Panc1 (cell line): ENCODE results near the gene ESAM. TPM values are rescaled to one million over a fixed set of nuclear protein-coding genes. Genes with fewer than 3 reads are reported as not detected.

Experiments
- ATAC-seq: fragments of 200-7000 bp; cut with Tn5 transposase; 2 replicates; pipeline ENCODE4 v1.9.1; 2020; ENCODE audit warnings: mild to moderate bottlenecking, moderate library complexity
- BruUV-seq: library from RNA; stranded (reverse); fragments of 400-500 nt; replicated peaks from 2 replicates; lab custom pipeline; 2021; lab: Mats Ljungman, UMichigan
- CTCF ChIA-PET: fragments of 300-600 bp; sonication (Branson Sonifier 250); formaldehyde crosslinking; loops from one replicate; lab custom pipeline; 2022; ENCODE audit warnings: antibody characterized with exemption; lab: Charles Lee
- POLR2A ChIA-PET: fragments of 300-600 bp; sonication (Branson Sonifier 250); formaldehyde crosslinking; loops from one replicate; lab custom pipeline; 2022; ENCODE audit warnings: antibody characterized with exemption; lab: Charles Lee
- DNase-seq: peaks from one replicate; pipeline ENCODE4 v3.0.0-alpha.2; 2010; ENCODE audit warnings: low read depth, low spot score
- H3K27ac ChIP-seq: 2 replicates; pipeline ENCODE4 v1.5.1; 2011; ENCODE audit warnings: mild to moderate bottlenecking, low read length, inconsistent platforms
- H3K27me3 ChIP-seq: fragments of 200-500 bp; sonication (Bioruptor generic); 2 replicates; pipeline ENCODE4 v1.6.0; 2014; ENCODE audit warnings: low read length, inconsistent platforms; ENCODE audit not compliant: control insufficient read depth, insufficient read depth
- H3K36me3 ChIP-seq: fragments of 200-500 bp; sonication (Bioruptor generic); 2 replicates; pipeline ENCODE4 v1.5.1; 2014; ENCODE audit warnings: inconsistent platforms, mild to moderate bottlenecking, low read length, moderate library complexity; ENCODE audit not compliant: control insufficient read depth, insufficient read depth
- H3K4me1 ChIP-seq: 2 replicates; pipeline ENCODE4 v1.5.1; 2011; ENCODE audit warnings: inconsistent platforms, mild to moderate bottlenecking, low read length, moderate library complexity; ENCODE audit not compliant: control insufficient read depth, insufficient read depth
- H3K4me3 ChIP-seq, 2 experiments: 2 replicates each; pipeline ENCODE4 v1.5.1; 2011 to 2012; ENCODE audit warnings: low read depth in 2 of 2, low read length in 2 of 2, mild to moderate bottlenecking in 2 of 2, inconsistent platforms in 1 of 2, moderate library complexity in 1 of 2
- H3K9me3 ChIP-seq: fragments of 200-500 bp; sonication (Bioruptor generic); 2 replicates; pipeline ENCODE4 v1.5.1; 2014; ENCODE audit warnings: low read depth, mild to moderate bottlenecking, inconsistent platforms, low read length, moderate library complexity; ENCODE audit not compliant: control insufficient read depth, insufficient read depth
- CTCF ChIP-seq: fragments of 450-650 bp; IDR thresholded peaks from 2 replicates; pipeline ENCODE4 v1.5.1; 2017; ENCODE audit warnings: mild to moderate bottlenecking
- POLR2AphosphoS5 ChIP-seq: IDR thresholded peaks from 2 replicates; pipeline ENCODE4 v1.6.1; 2012; ENCODE audit warnings: mild to moderate bottlenecking, low read depth, low read length, moderate library complexity
- REST ChIP-seq, 2 experiments: IDR thresholded peaks; 2 replicates each; pipeline ENCODE4 v1.6.1; 2011 to 2012; ENCODE audit warnings: low read depth in 2 of 2, control low read depth in 1 of 2, low read length in 1 of 2, mild to moderate bottlenecking in 1 of 2, moderate library complexity in 1 of 2; ENCODE audit not compliant: insufficient read depth in 1 of 2
- SIN3A ChIP-seq: IDR thresholded peaks from 2 replicates; pipeline ENCODE4 v1.6.1; 2012; ENCODE audit warnings: low read depth, mild to moderate bottlenecking, low read length, moderate library complexity, borderline replicate concordance; ENCODE audit not compliant: insufficient read depth
- TCF7L2 ChIP-seq: IDR thresholded peaks from 2 replicates; pipeline ENCODE4 v1.6.1; 2011; ENCODE audit warnings: mild to moderate bottlenecking, low read depth, low read length, inconsistent platforms
- in situ Hi-C: cut with HindIII; loops from 2 replicates; pipeline ENCODE4 v1.10.0; 2016; ENCODE audit warnings: low sequenced_read_pairs, low pct_unique_long_range_greater_than_20kb
- intact Hi-C: fragments of 100-400 bp; cut with micrococcal nuclease; formaldehyde crosslinking; loops from one replicate; pipeline ENCODE4 v1.10.0; 2022; ENCODE audit not compliant: unreplicated experiment
- total RNA-seq: library from RNA; stranded (reverse); gene quantifications from one replicate; pipeline ENCODE4 v1.2.1, GENCODE V29; 2021; ENCODE audit not compliant: unreplicated experiment

The ESAM gene
- total RNA-seq, 1 experiment from 2014 or later: 1.6 TPM

GRCh38 chr11:124766156-124766555, 4.1 kb upstream of the ESAM start:
- Histone ChIP-seq H3K27me3 (no peaks in the 10 kb centered on the region), H3K4me1 (peaks cover 3% of the 10 kb centered on the region; the same call in 1 of the 2 replicates), H3K4me3 (no peak overlapping the region), H3K36me3 (peaks cover 3% of the 10 kb centered on the region), H3K9me3 (no peaks in the 10 kb centered on the region), H3K27ac (no peak overlapping the region)
- in situ Hi-C loops (no loop called here), intact Hi-C loops (no loop called here)
- ATAC-seq: no peak
- TF ChIP-seq SIN3A (no peak), POLR2AphosphoS5 (no peak), REST (IDR thresholded peaks at IDR 0.05; ENCODE audit: insufficient read depth in 1 of 2, low read depth in 2 of 2, low read length in 1 of 2) (no peak), CTCF (no peak), TCF7L2 (no peak)
- ChIA-PET POLR2A (interaction anchor here (0.7 kb wide), 1 partner anchor 97 kb away, joined by 5 read pairs; no protein-coding TSS in a partner anchor), CTCF (interaction anchor here (0.6 to 0.8 kb wide), 3 partner anchors 17 to 97 kb away, joined by 3 to 7 read pairs (median 4); no protein-coding TSS in a partner anchor)
- no TSS peak for BruUV-seq
- DNase-seq: no peak

GRCh38 chr11:124763156-124763947, 1.3 kb upstream of the ESAM start:
- Histone ChIP-seq H3K4me3 (peak overlapping the region; percentile 59 to 88), H3K27me3 (no peaks in the 10 kb centered on the region), H3K36me3 (peaks cover 3% of the 10 kb centered on the region), H3K9me3 (no peaks in the 10 kb centered on the region), H3K4me1 (peaks cover 3% of the 10 kb centered on the region; the same call in 1 of the 2 replicates), H3K27ac (peak overlapping the region; percentile 37; the same call in 1 of the 2 replicates)
- CTCF ChIA-PET: interaction anchor here (0.6 to 1.3 kb wide), 14 partner anchors 10 to 1184 kb away, joined by 3 to 14 read pairs (median 4); partner anchors contain the start of gene NRGN
- POLR2A ChIA-PET: interaction anchor here (0.6 kb wide), 2 partner anchors 176 to 1173 kb away, joined by 5 to 16 read pairs; no protein-coding TSS in a partner anchor
- ATAC-seq: peak; percentile 67
- in situ Hi-C loops: no loop called here
- intact Hi-C loops: loop anchor here (1.0 to 5.0 kb wide), 3 partner anchors 34 to 94 kb away; no protein-coding TSS in a partner anchor
- no peak for DNase-seq
- BruUV-seq: no TSS peak
- TF ChIP-seq SIN3A: no peak
- TF ChIP-seq CTCF: peak; percentile 96
- TF ChIP-seq TCF7L2: no peak
